Right kidney (tissue), 1 donor: Measurements from ENCODE around the gene NDC80.

Experiments
- DNase-seq: peaks from one replicate; pipeline ENCODE4 v3.0.0-alpha.2; 2016

NDC80 gene

GRCh38 chr18:2557536-2557935, 13.8 kb upstream of the NDC80 start:
- DNase-seq, result no peak

- no peak for DNase-seq
Observed at GRCh38 chr18:2559249-2559648, 12.1 kb upstream of the NDC80 start.

DNA sequence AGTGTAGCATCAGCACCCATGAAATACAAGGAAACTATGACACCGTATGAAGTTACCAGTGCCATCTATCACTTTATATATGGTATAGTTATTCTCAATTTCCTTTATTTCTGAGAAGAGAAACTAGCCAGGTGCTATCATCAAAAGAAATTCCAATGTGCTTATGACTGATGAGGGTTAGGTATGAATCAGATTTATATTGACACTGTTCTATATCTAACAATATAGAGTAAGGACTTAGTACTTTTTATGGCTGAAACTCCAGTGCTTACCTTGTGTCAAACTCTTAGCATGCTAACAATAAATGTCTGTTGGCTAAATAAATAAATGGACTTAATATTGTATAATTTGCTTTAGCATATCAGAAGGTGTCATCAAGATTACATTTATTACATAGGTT, 7.0 kb upstream of the NDC80 start:
- DNase-seq, result no peak

DNA sequence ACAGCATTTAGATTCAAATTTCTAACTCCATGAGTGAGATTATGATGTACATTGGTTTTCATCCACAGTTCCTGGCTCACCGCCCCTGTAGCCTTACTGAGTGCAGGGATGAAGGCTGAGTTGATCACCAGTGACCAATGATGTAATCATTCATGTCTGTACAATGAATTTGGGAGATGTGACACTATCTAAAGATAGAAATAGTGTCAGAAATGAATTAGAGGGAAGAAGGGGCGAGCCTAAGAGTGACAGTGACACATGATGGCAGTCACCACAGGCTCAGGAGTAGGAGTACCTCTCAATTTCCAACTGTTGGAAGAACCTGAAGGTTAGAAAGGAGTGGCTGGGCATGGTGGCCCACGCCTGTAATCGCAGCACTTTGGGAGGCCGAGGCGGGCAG, 3.2 kb upstream of the NDC80 start:
- no peak for DNase-seq

DNA sequence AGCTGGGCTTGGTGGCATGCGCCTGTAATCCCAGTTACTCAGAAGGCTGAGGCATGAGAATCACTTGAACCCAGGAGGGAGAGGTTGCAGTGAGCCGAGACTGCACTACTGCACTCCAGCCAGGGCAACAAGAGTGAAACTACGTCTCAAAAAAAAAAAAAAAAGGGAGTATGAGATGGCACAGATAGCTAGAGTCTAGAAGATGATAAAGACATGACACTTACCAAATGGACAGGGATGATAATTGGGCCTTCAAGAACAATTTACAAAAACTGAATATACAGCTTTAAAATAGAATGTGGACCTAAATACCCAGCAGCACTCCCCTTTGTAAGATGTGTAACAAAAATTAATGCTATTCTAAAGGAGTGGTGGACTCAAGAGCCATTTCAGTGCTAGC, 2.8 kb upstream of the NDC80 start:
- DNase-seq, result no peak

DNA sequence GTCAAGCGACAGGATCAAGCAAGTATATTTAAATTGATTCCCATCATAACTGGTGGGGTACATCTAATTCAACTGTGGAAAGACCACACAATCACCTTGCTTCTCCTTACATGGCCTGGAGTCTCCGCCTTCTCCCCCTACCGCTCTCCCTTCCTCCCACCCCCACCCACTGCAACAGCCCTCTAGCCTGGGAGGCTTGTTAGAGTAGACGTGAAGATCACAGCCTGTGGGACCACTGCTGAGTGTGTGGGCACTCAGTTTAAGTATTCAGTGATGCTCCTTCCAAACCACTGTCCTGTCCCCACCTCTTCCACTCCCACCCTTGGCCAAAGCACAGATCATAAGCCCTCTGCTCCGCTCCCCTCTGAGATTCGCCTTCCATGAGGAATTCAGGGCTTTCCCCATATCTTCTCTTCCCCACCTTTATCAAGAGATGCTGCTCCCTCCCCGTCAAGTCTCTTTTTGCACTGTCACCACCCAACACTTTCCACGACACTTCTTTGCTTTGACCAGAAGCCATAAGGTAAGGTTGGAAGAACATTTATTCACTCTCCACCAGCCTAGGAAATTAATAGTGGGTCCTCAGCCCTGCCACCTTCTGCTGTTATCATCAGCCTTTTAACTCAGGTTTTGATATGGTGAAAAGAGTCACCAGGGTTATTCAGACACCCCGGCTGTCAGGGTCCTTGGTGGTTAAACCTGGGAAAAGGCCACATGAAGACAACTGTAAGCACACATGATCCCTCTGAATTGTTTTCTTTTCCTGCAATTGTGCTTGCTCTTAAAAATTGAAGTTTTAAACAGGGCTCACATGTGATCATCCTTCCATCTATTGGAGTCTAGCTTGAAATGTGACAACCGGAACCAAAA, 1.8 kb upstream of the NDC80 start:
- no peak for DNase-seq

- no peak for DNase-seq
Observed at GRCh38 chr18:2570772-2571199, 571 bp upstream of the NDC80 start.

DNA sequence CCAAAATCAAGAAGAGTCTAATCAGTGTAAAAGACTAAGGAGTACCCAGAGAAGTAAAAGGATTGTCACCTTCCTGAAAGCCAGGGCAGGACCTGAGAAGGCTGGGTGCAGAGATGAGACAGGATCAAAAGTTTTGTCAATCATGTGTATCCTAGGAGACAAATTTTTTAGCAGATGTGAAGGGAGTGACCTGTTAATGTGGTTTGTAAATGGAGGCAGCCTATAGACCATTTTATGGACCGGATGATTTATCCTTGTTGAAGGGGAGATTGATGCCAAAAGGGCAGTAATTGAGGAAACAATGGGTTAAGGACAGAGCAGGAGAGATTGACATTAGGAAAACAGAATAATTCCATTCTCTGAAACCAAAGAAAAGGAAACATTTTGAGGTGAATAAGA, 813 bp downstream of the NDC80 start:
- no peak for DNase-seq

GRCh38 chr18:2572892-2573291, 1.5 kb downstream of the NDC80 start:
- no peak for DNase-seq

- no peak for DNase-seq
Observed at GRCh38 chr18:2573408-2573807, 2.1 kb downstream of the NDC80 start.

DNA sequence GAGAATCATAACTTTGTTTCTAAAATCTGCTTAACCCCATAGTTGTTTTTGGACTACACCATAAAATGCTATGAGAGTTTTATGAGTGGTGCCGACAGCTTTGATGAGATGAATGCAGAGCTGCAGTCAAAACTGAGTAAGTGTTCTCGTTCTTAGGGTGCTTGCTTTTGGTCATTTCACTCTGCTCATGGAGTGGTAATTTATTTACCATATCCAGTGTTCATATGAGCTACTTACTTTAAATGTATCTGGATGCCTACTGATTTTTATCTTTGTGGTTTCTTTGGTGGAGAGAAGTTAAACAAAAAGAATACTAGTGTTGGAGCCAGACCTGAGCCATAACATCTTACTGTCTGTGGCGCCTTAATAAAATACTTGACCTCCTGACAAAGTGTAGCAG, 16.4 kb downstream of the NDC80 start:
- DNase-seq, result no peak

DNA sequence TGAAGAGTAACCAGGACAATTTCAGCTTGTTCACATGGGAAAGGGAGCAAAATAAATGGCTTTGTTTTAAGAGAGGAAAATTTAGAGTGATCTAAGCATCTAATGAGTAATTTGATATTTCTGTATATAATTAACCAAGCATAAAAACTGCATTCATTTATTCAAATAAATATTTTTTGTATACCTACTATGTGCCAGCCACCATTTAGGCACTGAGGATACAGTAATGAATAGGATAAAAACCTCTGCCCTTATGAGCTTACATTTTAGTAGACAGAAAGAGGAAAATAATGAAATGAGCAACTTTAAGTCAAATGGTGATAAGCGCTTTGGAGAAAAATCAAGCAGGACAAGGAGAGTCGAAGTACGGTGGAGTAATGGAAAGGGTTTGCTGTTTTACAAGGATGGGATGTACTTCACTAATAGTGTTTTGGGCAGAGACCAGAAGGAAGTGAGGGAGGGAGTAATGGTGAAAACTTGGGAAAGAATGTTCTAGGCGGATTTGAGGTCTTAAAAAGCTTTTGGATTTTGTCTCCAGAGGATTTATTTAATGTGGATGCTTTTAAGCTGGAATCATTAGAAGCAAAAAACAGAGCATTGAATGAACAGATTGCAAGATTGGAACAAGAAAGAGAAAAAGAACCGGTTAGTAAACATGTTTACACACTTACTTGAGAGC, 17.4 kb downstream of the NDC80 start:
- no peak for DNase-seq

DNA sequence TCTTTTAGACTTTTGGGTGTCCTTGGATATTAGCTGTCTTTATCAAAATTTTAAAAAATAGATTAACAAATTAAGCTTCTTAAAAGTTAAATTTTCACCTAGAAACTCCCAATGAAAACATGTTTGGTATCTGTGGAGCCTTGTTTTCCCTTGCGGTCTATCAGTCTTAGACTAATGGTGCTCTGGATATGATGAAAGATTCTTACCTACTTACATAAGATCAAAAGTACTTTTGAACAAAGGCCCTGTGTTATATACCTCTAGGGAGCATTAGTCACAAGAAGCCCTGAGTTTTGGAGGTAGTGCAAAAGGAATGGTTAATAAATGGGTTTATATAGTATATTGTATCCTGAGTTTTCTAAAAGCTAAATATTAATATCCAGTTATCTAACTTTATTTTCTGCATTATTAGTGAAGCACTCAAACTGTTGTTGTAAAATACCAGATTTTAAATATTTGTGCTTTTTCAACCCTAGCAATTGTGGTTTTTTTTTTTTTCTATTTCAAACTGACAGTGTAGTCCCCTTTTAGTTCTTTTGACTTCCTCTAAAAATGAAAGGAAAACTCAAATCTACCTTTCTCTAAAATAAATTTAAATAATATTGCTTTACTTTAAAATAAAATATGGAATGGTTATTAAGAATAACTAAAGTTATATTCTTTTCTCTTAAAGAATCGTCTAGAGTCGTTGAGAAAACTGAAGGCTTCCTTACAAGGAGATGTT, 18.1 kb downstream of the NDC80 start:
- DNase-seq, result no peak

DNA sequence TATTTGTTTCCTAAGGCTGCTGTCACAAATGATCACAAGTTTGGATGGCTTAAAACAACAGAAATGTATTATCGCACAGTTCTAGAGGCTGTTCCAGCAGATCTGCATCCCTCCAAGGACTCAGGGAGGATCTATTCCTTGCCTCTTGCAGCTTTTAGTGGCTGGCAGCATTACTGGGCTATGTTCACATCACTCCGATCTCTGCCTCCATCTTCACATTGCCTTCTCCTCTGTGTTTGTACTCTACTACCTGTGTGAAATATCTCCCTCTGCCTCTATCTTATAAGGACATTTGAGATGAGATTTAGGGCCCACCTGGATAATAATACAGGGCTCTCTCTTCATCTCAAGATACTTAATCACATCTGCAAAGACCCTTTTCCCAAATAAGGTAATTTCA, 18.9 kb downstream of the NDC80 start:
- DNase-seq, result no peak

DNA sequence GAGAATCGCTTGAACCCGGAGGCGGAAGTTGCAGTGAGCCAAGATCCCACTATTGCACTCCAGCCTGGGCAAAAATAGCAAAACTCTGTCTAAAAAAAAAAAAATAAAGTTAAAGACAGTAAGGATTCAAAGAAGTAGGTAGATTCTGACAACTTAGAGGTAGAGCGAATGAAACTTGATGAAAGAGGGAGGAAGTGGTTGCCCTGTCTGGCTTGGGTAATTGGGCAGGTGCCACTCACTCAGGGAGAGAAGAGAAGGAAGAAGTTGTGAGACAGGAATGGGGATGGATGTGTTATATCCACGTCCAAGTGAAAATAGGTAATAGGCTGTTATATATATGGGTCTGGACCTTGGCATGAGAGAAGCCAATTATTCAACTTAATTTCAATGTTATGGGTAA, 26.3 kb downstream of the NDC80 start:
- no peak for DNase-seq

- no peak for DNase-seq
Observed at GRCh38 chr18:2602844-2603243, 31.5 kb downstream of the NDC80 start.

- DNase-seq, result no peak
Observed at GRCh38 chr18:2606335-2606734, 35.0 kb downstream of the NDC80 start.

DNA sequence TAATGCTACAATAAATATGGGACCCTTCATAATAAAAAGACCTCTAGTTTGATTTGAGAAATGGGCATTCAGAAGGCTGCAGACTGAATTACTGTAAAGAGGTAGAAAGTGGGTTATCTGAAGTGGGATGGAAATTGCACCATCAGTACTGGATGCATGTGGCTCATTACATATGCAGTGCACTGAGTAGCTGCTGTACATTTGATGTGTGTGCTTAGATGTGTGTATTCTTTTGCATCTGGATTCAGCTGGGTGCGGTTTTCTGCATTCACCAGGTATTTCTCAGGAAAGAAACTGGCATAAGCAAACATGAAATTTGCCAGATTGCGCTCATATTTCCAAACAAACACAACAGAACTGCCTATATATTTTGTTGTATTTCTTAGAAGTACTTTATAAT, 38.2 kb downstream of the NDC80 start:
- DNase-seq, result no peak

- DNase-seq, result no peak
Observed at GRCh38 chr18:2610549-2610948, 39.2 kb downstream of the NDC80 start.

DNA sequence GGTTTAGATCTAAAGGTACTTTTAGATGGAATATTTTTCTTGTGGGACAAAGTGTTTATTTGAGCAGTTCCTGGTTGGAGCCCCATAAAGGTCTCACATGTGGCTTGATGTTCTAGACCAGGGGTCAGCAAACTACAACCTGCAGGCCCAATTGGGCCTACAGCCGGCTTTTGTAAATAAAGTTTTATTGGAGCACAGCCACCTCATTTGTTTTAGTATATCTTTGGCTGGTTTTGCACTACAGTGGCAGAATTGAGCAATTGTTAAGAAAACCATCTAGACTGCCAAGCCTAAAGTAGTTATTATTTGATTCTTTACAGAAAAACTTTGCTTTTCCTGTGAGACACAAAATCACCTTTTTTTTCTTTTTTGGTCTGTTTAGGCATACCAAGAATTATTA, 41.6 kb downstream of the NDC80 start:
- DNase-seq, result no peak

GRCh38 chr18:2617401-2617998, 46.1 kb downstream of the NDC80 start:
- DNase-seq, result no peak

- no peak for DNase-seq
Observed at GRCh38 chr18:2618009-2618408, 46.7 kb downstream of the NDC80 start.

GRCh38 chr18:2625217-2625616, 53.9 kb downstream of the NDC80 start:
- DNase-seq, result no peak
